HepG2 (cell line): ENCODE measurements around the gene GCH1.

Experiments
- MAFG ChIP-seq: sonication (generic); formaldehyde crosslinking; IDR thresholded peaks from 2 replicates; pipeline ENCODE4 v1.5.1; 2020; ENCODE audit warnings: mild to moderate bottlenecking, missing genetic modification reagents
- MBNL3 ChIP-seq: fragments of 250-450 bp; sonication (Bioruptor Pico); conservative IDR thresholded peaks from 2 replicates; pipeline ENCODE4 v1.8.0; 2022; ENCODE audit warnings: mild to moderate bottlenecking, inconsistent platforms
- MIER2 ChIP-seq: IDR thresholded peaks from 2 replicates; pipeline ENCODE4 v1.6.1; 2016; ENCODE audit warnings: missing biosample characterization, missing genetic modification reagents
- NFE2 ChIP-seq: sonication (generic); formaldehyde crosslinking; IDR thresholded peaks from 2 replicates; pipeline ENCODE4 v1.4.0; 2020; ENCODE audit warnings: missing genetic modification reagents
- RBM22 ChIP-seq: fragments of 200-400 bp; formaldehyde crosslinking; optimal IDR thresholded peaks from 2 replicates; pipeline ENCODE3; 2017; ENCODE audit warnings: mild to moderate bottlenecking, low read length, moderate library complexity
- SYNCRIP ChIP-seq: fragments of 200-400 bp; formaldehyde crosslinking; IDR thresholded peaks from 2 replicates; pipeline ENCODE4 v1.6.1; 2018; ENCODE audit warnings: mild to moderate bottlenecking, low read depth, low read length; ENCODE audit not compliant: insufficient read depth
- TCF12 ChIP-seq, 2 experiments: fragments of 450-650 bp in 1 of 2; sonication (generic) in 1 of 2; formaldehyde crosslinking in 1 of 2; IDR thresholded peaks; 2 replicates each; pipeline versions ENCODE4 v1.6.1 to v1.8.0; 2017 to 2022; ENCODE audit warnings: antibody characterized with exemption in 1 of 2, mild to moderate bottlenecking in 1 of 2, missing genetic modification reagents in 1 of 2, moderate library complexity in 1 of 2
- TF ChIP-seq, protein P1 (sequence below): sonication (generic); formaldehyde crosslinking; IDR thresholded peaks from 2 replicates; pipeline ENCODE4 v1.5.0; 2020; ENCODE audit warnings: mild to moderate bottlenecking, missing genetic modification reagents, moderate library complexity
- TF ChIP-seq, protein P2 (sequence below): sonication (generic); formaldehyde crosslinking; IDR thresholded peaks from 2 replicates; pipeline ENCODE4 v1.4.0; 2020; ENCODE audit warnings: mild to moderate bottlenecking, missing genetic modification reagents

DNA sequence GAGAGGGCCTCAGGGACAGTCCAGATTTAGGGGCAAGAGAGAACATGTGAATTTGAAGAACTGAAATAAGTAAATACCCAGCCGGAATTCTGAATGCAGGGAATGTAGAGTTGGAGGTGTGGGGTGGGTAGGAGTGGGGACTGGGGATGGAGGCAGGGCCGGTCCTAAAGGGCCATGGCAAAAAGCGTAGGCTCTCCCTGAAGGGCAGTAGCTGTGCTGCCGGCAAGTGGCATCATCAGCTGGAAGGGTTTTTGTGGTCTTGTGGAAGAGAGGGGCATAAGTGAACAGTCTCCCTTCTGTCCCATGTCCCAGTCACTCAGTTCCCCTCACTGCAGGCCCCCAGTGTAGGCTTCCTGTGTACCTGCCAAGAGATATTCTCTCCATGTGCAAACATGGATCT is 104.6 kb downstream of the GCH1 start:
- TF ChIP-seq SYNCRIP, result no peak
- no peak for TF ChIP-seq RBM22
- no peak for TF ChIP-seq TCF12 (IDR thresholded peaks at IDR 0.05)
- no peak for TF ChIP-seq TCF12 (CRISPR knock-in tag; IDR thresholded peaks at IDR 0.05)
- no peak for TF ChIP-seq MIER2 (CRISPR knock-in tag)
- TF ChIP-seq, protein P1, sequence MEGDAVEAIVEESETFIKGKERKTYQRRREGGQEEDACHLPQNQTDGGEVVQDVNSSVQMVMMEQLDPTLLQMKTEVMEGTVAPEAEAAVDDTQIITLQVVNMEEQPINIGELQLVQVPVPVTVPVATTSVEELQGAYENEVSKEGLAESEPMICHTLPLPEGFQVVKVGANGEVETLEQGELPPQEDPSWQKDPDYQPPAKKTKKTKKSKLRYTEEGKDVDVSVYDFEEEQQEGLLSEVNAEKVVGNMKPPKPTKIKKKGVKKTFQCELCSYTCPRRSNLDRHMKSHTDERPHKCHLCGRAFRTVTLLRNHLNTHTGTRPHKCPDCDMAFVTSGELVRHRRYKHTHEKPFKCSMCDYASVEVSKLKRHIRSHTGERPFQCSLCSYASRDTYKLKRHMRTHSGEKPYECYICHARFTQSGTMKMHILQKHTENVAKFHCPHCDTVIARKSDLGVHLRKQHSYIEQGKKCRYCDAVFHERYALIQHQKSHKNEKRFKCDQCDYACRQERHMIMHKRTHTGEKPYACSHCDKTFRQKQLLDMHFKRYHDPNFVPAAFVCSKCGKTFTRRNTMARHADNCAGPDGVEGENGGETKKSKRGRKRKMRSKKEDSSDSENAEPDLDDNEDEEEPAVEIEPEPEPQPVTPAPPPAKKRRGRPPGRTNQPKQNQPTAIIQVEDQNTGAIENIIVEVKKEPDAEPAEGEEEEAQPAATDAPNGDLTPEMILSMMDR, result no peak
- no peak for TF ChIP-seq NFE2 (CRISPR knock-in tag)
- TF ChIP-seq, protein P2, sequence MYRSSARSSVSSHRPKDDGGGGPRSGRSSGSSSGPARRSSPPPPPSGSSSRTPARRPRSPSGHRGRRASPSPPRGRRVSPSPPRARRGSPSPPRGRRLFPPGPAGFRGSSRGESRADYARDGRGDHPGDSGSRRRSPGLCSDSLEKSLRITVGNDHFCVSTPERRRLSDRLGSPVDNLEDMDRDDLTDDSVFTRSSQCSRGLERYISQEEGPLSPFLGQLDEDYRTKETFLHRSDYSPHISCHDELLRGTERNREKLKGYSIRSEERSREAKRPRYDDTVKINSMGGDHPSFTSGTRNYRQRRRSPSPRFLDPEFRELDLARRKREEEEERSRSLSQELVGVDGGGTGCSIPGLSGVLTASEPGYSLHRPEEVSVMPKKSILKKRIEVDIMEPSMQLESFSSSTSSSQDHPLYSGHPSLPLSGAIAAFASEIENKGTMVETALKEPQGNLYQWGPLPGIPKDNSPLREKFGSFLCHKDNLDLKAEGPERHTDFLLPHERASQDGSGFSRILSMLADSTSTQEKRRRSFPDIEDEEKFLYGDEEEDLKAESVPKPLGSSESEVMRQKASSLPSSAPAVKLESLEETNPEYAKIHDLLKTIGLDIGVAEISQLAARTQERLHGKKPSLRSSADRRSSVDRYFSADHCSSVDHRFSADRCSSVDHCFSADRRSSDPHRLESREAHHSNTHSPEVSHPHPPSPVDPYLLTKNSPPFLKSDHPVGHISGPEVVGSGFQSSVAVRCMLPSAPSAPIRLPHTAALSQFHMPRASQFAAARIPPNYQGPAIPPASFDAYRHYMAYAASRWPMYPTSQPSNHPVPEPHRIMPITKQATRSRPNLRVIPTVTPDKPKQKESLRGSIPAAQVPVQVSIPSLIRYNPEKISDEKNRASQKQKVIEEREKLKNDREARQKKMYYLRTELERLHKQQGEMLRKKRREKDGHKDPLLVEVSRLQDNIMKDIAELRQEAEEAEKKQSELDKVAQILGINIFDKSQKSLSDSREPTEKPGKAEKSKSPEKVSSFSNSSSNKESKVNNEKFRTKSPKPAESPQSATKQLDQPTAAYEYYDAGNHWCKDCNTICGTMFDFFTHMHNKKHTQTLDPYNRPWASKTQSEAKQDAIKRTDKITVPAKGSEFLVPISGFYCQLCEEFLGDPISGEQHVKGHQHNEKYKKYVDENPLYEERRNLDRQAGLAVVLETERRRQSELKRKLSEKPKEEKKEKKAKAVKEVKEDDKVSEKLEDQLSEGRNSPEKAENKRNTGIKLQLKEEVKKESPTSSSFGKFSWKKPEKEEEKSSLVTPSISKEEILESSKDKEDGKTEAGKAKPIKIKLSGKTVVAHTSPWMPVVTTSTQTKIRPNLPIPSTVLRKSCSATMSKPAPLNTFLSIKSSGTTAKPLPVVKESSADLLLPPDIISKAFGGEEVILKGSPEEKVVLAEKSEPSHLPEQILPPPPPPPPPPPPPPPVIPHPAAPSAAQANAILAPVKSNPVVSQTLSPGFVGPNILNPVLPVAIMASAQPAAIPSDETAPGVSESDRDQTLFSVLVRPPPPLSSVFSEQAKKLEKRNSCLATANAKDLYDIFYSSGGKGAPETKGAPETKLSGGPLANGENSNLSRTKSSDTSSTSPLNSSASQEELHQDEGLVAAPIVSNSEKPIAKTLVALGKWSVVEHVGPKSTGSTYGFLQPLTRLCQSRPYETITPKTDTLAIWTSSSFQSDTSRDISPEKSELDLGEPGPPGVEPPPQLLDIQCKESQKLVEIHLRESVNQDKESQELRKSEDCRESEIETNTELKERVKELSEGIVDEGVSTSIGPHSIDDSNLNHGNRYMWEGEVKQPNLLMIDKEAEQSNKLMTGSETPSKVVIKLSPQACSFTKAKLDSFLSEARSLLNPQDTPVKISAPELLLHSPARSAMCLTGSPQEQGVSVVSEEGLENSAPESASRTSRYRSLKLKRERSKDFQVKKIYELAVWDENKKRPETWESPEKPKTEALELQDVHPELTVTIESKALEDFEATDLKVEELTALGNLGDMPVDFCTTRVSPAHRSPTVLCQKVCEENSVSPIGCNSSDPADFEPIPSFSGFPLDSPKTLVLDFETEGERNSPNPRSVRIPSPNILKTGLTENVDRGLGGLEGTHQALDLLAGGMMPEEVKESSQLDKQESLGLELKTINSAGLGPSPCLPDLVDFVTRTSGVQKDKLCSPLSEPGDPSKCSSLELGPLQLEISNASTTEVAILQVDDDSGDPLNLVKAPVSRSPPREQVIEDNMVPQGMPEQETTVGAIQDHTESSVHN, result no peak
- TF ChIP-seq MBNL3 (CRISPR knock-in tag), result no peak
- no peak for TF ChIP-seq MAFG (CRISPR knock-in tag)
